Activated CD8-positive, alpha-beta memory T cell treated with anti-CD3 and anti-CD28 coated beads, Interleukin-2, amount 10 ng/mL, durations not matched to agents 7 days and 5 days (primary cell): ENCODE results near the gene AMH. TPM values are rescaled to one million over a fixed set of nuclear protein-coding genes. Genes with fewer than 3 reads are reported as not detected.

Experiments used
- microRNA-seq: library from miRNA; unstranded; fragments of <30 nt; microRNA quantifications from one replicate; pipeline ENCODE4 v1.2.0, GENCODE V29; 2022
- total RNA-seq, 2 experiments: library from RNA; stranded (reverse); gene quantifications; one replicate each; pipeline ENCODE4 v1.2.3, GENCODE V29; 2021

AMH gene
- total RNA-seq, 2 experiments from 2014 or later: 5.1 to 6.0 TPM

Small RNA genes lying within 50 kb of the gene (microRNA-seq; reads per million reads assigned to microRNA genes)
- 4.3 reads per million, percentile 5 among the genes with 10 or more reads in this experiment for gene MIR1227
- gene MIR4321: not detected

Other genes starting within 250 kb of the AMH start
- gene BTBD2, start 233.6 kb upstream of the AMH start, total RNA-seq: 10 to 100 TPM; 37.4 to 52.7 TPM
- gene MKNK2, start 198.1 kb upstream of the AMH start, total RNA-seq: 100 to 1,000 TPM; 196 to 201 TPM
- gene MOB3A, start 153.0 kb upstream of the AMH start, total RNA-seq: 100 to 1,000 TPM; 200 to 202 TPM
- 10 to 100 TPM in 1 of 2 experiments, 1 to 10 TPM in 1; 7.2 to 10.1 TPM for gene IZUMO4, start 152.4 kb upstream of the AMH start, total RNA-seq
- 100 to 1,000 TPM; 110 to 127 TPM for gene AP3D1, start 97.8 kb upstream of the AMH start, total RNA-seq
- gene DOT1L, start 85.4 kb upstream of the AMH start, total RNA-seq: 100 to 1,000 TPM in 1 of 2 experiments, 10 to 100 TPM in 1; 99.9 to 105 TPM
- gene PLEKHJ1, start 13.0 kb upstream of the AMH start, total RNA-seq: 10 to 100 TPM; 78.3 to 80.8 TPM
- 100 to 1,000 TPM; 167 to 178 TPM for gene SF3A2, start 12.5 kb upstream of the AMH start, total RNA-seq
- 1 to 10 TPM in 1 of 2 experiments, not detected in 1; 1.0 TPM for gene JSRP1, start 7.1 kb downstream of the AMH start, total RNA-seq
- under 1 TPM in 1 of 2 experiments, not detected in 1; 0.54 TPM for gene PEAK3, start 32.9 kb downstream of the AMH start, total RNA-seq
- under 1 TPM; 0.32 to 0.40 TPM for gene LINGO3, start 58.8 kb downstream of the AMH start, total RNA-seq
- 100 to 1,000 TPM; 135 TPM for gene LSM7, start 79.3 kb downstream of the AMH start, total RNA-seq
- 10 to 100 TPM; 63.2 to 72.4 TPM for gene SPPL2B, start 79.4 kb downstream of the AMH start, total RNA-seq
- not detected for gene TMPRSS9, start 110.9 kb downstream of the AMH start, total RNA-seq
- 10 to 100 TPM; 66.4 to 91.9 TPM for gene TIMM13, start 178.3 kb downstream of the AMH start, total RNA-seq
- gene LMNB2, start 207.6 kb downstream of the AMH start, total RNA-seq: 100 to 1,000 TPM; 123 to 128 TPM
- 10 to 100 TPM; 63.4 to 79.4 TPM for gene GADD45B, start 226.8 kb downstream of the AMH start, total RNA-seq